Measurements from ENCODE around the gene PLEKHH1. TPM values are rescaled to one million over a fixed set of nuclear protein-coding genes. Genes with fewer than 3 reads are reported as not detected.
A peak's percentile ranks its signal among the peaks of the same experiment; 100 is the strongest.

PLEKHH1 gene
- total and polyA plus RNA-seq, 2 donors (not counting 1 experiment from before 2014, with no cell fraction given), result 0.10 to 0.33 TPM

DNA sequence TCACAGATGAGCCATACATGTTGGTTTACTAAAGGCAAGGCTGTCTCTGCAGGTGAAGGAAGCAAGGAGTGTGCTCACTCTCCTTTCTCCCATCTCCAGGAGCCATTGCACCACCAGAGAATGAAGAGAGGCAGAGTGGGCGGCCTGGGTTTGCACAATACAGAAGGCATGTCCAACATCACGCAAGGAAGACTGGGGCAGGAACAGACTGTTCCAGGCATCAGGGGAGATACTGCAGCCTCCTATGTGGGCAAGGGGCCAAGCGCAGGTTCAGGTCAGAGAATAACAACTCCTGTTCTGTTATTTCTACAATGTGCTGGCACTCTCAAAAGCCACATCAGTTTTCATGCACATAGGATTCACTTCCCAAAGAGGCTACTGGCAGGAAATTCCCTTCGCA lies 42.9 kb upstream of the PLEKHH1 start:
- no peaks in the 10 kb centered on the region for H3K4me1 ChIP-seq (ENCODE audit: control insufficient read depth, extremely low read depth, insufficient read depth, low read length)
- no peaks in the 10 kb centered on the region for H3K36me3 ChIP-seq (ENCODE audit: control insufficient read depth, insufficient read depth, low read length)
- no peaks in the 10 kb centered on the region for H3K79me2 ChIP-seq (ENCODE audit: control insufficient read depth, insufficient read depth, low read length)
- H4K20me1 ChIP-seq (ENCODE audit: control insufficient read depth, extremely low read depth, insufficient read depth, low read length), result no peaks in the 10 kb centered on the region
- no peak overlapping the region for H3K9ac ChIP-seq (ENCODE audit: insufficient read depth, low read length)
- H3K27me3 ChIP-seq (ENCODE audit: control insufficient read depth, insufficient read depth, low read length), result no peaks in the 10 kb centered on the region
- TF ChIP-seq EZH2 (IDR thresholded peaks at IDR 0.05; ENCODE audit: low read length, missing control alignments), result no peak
- TF ChIP-seq, protein P1, sequence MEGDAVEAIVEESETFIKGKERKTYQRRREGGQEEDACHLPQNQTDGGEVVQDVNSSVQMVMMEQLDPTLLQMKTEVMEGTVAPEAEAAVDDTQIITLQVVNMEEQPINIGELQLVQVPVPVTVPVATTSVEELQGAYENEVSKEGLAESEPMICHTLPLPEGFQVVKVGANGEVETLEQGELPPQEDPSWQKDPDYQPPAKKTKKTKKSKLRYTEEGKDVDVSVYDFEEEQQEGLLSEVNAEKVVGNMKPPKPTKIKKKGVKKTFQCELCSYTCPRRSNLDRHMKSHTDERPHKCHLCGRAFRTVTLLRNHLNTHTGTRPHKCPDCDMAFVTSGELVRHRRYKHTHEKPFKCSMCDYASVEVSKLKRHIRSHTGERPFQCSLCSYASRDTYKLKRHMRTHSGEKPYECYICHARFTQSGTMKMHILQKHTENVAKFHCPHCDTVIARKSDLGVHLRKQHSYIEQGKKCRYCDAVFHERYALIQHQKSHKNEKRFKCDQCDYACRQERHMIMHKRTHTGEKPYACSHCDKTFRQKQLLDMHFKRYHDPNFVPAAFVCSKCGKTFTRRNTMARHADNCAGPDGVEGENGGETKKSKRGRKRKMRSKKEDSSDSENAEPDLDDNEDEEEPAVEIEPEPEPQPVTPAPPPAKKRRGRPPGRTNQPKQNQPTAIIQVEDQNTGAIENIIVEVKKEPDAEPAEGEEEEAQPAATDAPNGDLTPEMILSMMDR (conservative IDR thresholded peaks at IDR 0.05 in 1 of 2, IDR thresholded peaks at IDR 0.05 in 1 of 2; ENCODE audit: low read depth in 1 of 2, low read length in 2 of 2), result no peak
- no peaks in the 10 kb centered on the region for H3K9me3 ChIP-seq (ENCODE audit: control insufficient read depth, insufficient read depth, low read depth, low read length)
- H3K4me2 ChIP-seq (ENCODE audit: extremely low read depth, insufficient read depth, low read length), result no peak overlapping the region
- H3K27ac ChIP-seq (ENCODE audit: insufficient read depth, low read length), result no peak overlapping the region
- no peak for DNase-seq (ENCODE audit: low read depth in 2 of 2)
- H3K4me3 ChIP-seq (replicated peaks in 1 of 4; ENCODE audit: control extremely low read depth in 1 of 4, insufficient read depth in 1 of 4, low read depth in 3 of 4, low read length in 4 of 4), result no peak overlapping the region
- no peak overlapping the region for H2AFZ ChIP-seq (ENCODE audit: low read length)

DNA sequence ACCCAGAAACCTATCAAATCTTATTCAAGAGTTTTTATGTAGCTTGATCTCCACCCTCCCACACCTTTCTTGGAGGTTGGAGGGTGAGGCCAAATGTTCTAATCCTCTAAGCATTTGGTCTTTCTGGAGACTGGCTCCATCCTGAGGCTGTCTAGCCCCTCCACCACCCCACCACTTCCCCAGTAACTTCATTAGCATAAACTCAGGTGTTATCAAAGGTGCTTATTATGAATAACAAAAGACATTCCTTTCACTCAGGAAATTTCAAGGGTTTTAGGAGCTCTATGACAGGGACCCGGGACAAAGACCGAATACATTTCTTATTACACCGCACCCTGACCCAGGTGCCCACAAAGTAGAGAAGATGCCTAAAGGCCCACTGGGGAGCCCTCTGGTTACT lies 41.8 kb upstream of the PLEKHH1 start:
- Histone ChIP-seq H3K79me2 (ENCODE audit: control insufficient read depth, insufficient read depth, low read length) (no peaks in the 10 kb centered on the region), H3K27ac (ENCODE audit: insufficient read depth, low read length) (no peak overlapping the region), H4K20me1 (ENCODE audit: control insufficient read depth, extremely low read depth, insufficient read depth, low read length) (no peaks in the 10 kb centered on the region), H3K36me3 (ENCODE audit: control insufficient read depth, insufficient read depth, low read length) (no peaks in the 10 kb centered on the region), H2AFZ (ENCODE audit: low read length) (no peak overlapping the region), H3K4me2 (ENCODE audit: extremely low read depth, insufficient read depth, low read length) (no peak overlapping the region), H3K4me1 (ENCODE audit: control insufficient read depth, extremely low read depth, insufficient read depth, low read length) (no peaks in the 10 kb centered on the region), H3K27me3 (ENCODE audit: control insufficient read depth, insufficient read depth, low read length) (no peaks in the 10 kb centered on the region), H3K4me3 (replicated peaks in 1 of 4; ENCODE audit: control extremely low read depth in 1 of 4, insufficient read depth in 1 of 4, low read depth in 3 of 4, low read length in 4 of 4) (no peak overlapping the region), H3K9ac (ENCODE audit: insufficient read depth, low read length) (no peak overlapping the region), H3K9me3 (ENCODE audit: control insufficient read depth, insufficient read depth, low read depth, low read length) (no peaks in the 10 kb centered on the region)
- DNase-seq (ENCODE audit: low read depth in 2 of 2), result no peak
- TF ChIP-seq, protein P1 (conservative IDR thresholded peaks at IDR 0.05 in 1 of 2, IDR thresholded peaks at IDR 0.05 in 1 of 2; ENCODE audit: low read depth in 1 of 2, low read length in 2 of 2), result no peak
- no peak for TF ChIP-seq EZH2 (IDR thresholded peaks at IDR 0.05; ENCODE audit: low read length, missing control alignments)

DNA sequence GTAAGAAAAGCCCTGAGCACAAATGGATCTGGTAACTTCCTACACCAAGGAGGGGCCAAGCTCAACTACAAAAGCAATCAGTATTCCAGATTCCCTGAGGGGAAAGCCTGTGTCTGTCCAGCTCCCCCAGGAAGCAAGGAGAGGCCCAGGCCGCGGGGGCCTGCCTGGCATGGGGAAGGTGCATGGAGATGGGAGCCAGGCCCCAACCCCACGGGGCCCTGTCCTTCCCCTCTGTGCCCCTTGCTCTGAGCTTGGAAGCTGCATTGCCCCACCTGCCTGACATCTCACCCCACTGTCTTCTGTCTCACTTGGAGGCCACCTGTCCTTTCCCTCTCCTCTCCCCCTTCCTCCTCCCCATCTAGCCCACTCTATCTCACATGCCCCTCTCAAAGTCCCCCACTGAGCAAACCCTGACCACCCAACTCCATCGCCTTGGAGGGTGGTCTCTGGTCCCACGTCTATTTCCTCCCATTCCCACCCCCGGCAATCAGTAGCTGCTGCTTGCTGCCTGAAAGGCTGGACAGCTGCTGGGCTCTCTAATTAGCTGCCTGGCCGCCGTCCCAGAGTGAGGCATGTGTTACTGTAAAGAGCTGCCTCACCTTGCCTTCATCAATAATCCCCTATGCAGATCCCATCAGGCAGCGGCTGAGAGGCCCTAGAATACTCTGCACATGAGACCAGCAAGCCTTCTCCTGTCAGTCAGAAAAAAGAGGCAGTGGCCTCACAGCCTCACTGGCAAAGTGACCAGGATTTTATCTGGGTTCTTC lies 41.2 kb upstream of the PLEKHH1 start:
- Histone ChIP-seq H4K20me1 (ENCODE audit: control insufficient read depth, extremely low read depth, insufficient read depth, low read length) (no peaks in the 10 kb centered on the region), H3K4me3 (replicated peaks in 1 of 4; ENCODE audit: control extremely low read depth in 1 of 4, insufficient read depth in 1 of 4, low read depth in 3 of 4, low read length in 4 of 4) (no peak overlapping the region), H3K79me2 (ENCODE audit: control insufficient read depth, insufficient read depth, low read length) (no peaks in the 10 kb centered on the region), H3K27me3 (ENCODE audit: control insufficient read depth, insufficient read depth, low read length) (no peaks in the 10 kb centered on the region), H2AFZ (ENCODE audit: low read length) (no peak overlapping the region), H3K4me1 (ENCODE audit: control insufficient read depth, extremely low read depth, insufficient read depth, low read length) (no peaks in the 10 kb centered on the region), H3K4me2 (ENCODE audit: extremely low read depth, insufficient read depth, low read length) (no peak overlapping the region), H3K36me3 (ENCODE audit: control insufficient read depth, insufficient read depth, low read length) (no peaks in the 10 kb centered on the region), H3K9ac (ENCODE audit: insufficient read depth, low read length) (no peak overlapping the region), H3K9me3 (ENCODE audit: control insufficient read depth, insufficient read depth, low read depth, low read length) (no peaks in the 10 kb centered on the region), H3K27ac (ENCODE audit: insufficient read depth, low read length) (no peak overlapping the region)
- DNase-seq (ENCODE audit: low read depth in 2 of 2), result peak in 1 of 2 donors; percentile 15
- TF ChIP-seq, protein P1 (conservative IDR thresholded peaks at IDR 0.05 in 1 of 2, IDR thresholded peaks at IDR 0.05 in 1 of 2; ENCODE audit: low read depth in 1 of 2, low read length in 2 of 2), result no peak
- TF ChIP-seq EZH2 (IDR thresholded peaks at IDR 0.05; ENCODE audit: low read length, missing control alignments), result no peak
